K562 (cell line): ENCODE measurements around the gene RBMS3. TPM values are rescaled to one million over a fixed set of nuclear protein-coding genes. Genes with fewer than 3 reads are reported as not detected.

Source experiments
- ATAC-seq: fragments of 200-7000 bp; cut with Tn5 transposase; 3 replicates; pipeline ENCODE4 v1.9.1; 2020; ENCODE audit warnings: moderate library complexity
- BruUV-seq: library from RNA; stranded (reverse); fragments of 400-500 nt; replicated peaks from 2 replicates; lab custom pipeline; 2021; lab: Mats Ljungman, UMichigan
- CTCF ChIA-PET: fragments of 300-600 bp; formaldehyde crosslinking; extraction: SDS; loops from one replicate; lab custom pipeline; 2021; ENCODE audit warnings: low intra/inter-chr PET ratio; lab: Yijun Ruan, JAX
- POLR2A ChIA-PET: fragments of 300-600, 350-650 bp; sonication (Branson Sonifier 250); formaldehyde crosslinking; extraction: SDS; loops from one replicate; lab custom pipeline; 2021; ENCODE audit warnings: antibody characterized with exemption, inconsistent platforms; lab: Yijun Ruan, JAX
- DNase-seq, 4 experiments: peaks; one replicate each; pipeline versions ENCODE4 v3.0.0 to v3.0.0-alpha.2; 2011 to 2018; ENCODE audit warnings: low spot score in 3 of 4, mixed read lengths in 3 of 4; ENCODE audit errors: extremely low read depth in 1 of 4
- FAIRE-seq: peaks from 2 replicates; lab custom pipeline; 2011; peaks lifted over from hg19 to GRCh38; lab: Jason Lieb, UNC
- H2AFZ ChIP-seq: 2 replicates; pipeline ENCODE4 v1.6.0; 2011; ENCODE audit warnings: low read depth, low read length, control low read depth, inconsistent platforms
- H3K27ac ChIP-seq: fragments of 200-600 bp; 3 replicates; pipeline ENCODE4 v1.8.0; 2011; ENCODE audit warnings: low read depth, mild to moderate bottlenecking, control low read depth, inconsistent platforms, low read length, moderate library complexity, mixed read lengths; ENCODE audit errors: extremely low read depth
- H3K27me3 ChIP-seq, 2 experiments: fragments of 300-600 bp in 1 of 2; 2 replicates in 1 of 2; 3 replicates in 1 of 2; pipeline versions ENCODE4 v1.6.0 to v1.8.0; 2011; ENCODE audit warnings: inconsistent platforms in 2 of 2, low read length in 2 of 2, mild to moderate bottlenecking in 1 of 2, mixed read lengths in 1 of 2, moderate library complexity in 1 of 2; ENCODE audit not compliant: control insufficient read depth in 2 of 2, insufficient read depth in 2 of 2
- H3K36me3 ChIP-seq: fragments of 300-600 bp; 3 replicates; pipeline ENCODE4 v1.8.0; 2011; ENCODE audit warnings: mild to moderate bottlenecking, low read length, inconsistent platforms; ENCODE audit not compliant: control insufficient read depth, insufficient read depth
- H3K4me1 ChIP-seq, 2 experiments: fragments of 200-600 bp in 1 of 2; replicated peaks in 1 of 2; 2 replicates in 1 of 2; 3 replicates in 1 of 2; pipeline versions ENCODE4 v1.5.1 to v1.8.0; 2011; ENCODE audit warnings: inconsistent platforms in 2 of 2, low read length in 2 of 2, mild to moderate bottlenecking in 1 of 2, mixed read lengths in 1 of 2, moderate library complexity in 1 of 2; ENCODE audit not compliant: control insufficient read depth in 2 of 2, insufficient read depth in 2 of 2
- H3K4me2 ChIP-seq: 2 replicates; pipeline ENCODE4 v1.6.1; 2011; ENCODE audit warnings: low read length, control low read depth, inconsistent platforms, mixed read lengths; ENCODE audit not compliant: insufficient read depth
- H3K4me3 ChIP-seq: fragments of 200-600 bp; sonication (generic), shearing (Covaris generic); 2 replicates; pipeline ENCODE4 v1.5.1; 2016; ENCODE audit warnings: control low read depth, inconsistent platforms
- H3K79me2 ChIP-seq: fragments of 200-600 bp; 3 replicates; pipeline ENCODE4 v1.8.0; 2011; ENCODE audit warnings: low read length, inconsistent platforms; ENCODE audit not compliant: control insufficient read depth, insufficient read depth
- H3K9ac ChIP-seq, 2 experiments: 2 replicates each; pipeline versions ENCODE4 v1.6.0 to v1.6.1; 2011; ENCODE audit warnings: low read depth in 2 of 2, low read length in 2 of 2, control low read depth in 1 of 2, inconsistent platforms in 1 of 2, mild to moderate bottlenecking in 1 of 2, mixed read lengths in 1 of 2; ENCODE audit not compliant: insufficient read depth in 1 of 2
- H3K9me1 ChIP-seq: one replicate; pipeline ENCODE4 v1.6.0; 2011; ENCODE audit warnings: inconsistent platforms, mild to moderate bottlenecking, low read length, moderate library complexity; ENCODE audit not compliant: control insufficient read depth, insufficient read depth
- H3K9me3 ChIP-seq: replicated peaks from 2 replicates; pipeline ENCODE4 v1.5.1; 2011; ENCODE audit warnings: low read depth, low read length, inconsistent platforms; ENCODE audit not compliant: control insufficient read depth, insufficient read depth
- H4K20me1 ChIP-seq: replicated peaks from 2 replicates; pipeline ENCODE4 v1.6.1; 2011; ENCODE audit warnings: low read length, inconsistent platforms, mixed read lengths; ENCODE audit not compliant: control insufficient read depth, insufficient read depth
- ATF3 ChIP-seq, 2 experiments: fragments of 450-650 bp in 1 of 2; sonication (generic) in 1 of 2; formaldehyde crosslinking in 1 of 2; IDR thresholded peaks in 1 of 2; conservative IDR thresholded peaks in 1 of 2; 2 replicates each; pipeline versions ENCODE4 v1.6.1 to v1.8.1; 2016 to 2023; ENCODE audit warnings: mild to moderate bottlenecking in 2 of 2, moderate library complexity in 2 of 2, inconsistent platforms in 1 of 2, missing genetic modification reagents in 1 of 2
- ATF6 ChIP-seq: sonication (generic); formaldehyde crosslinking; IDR thresholded peaks from 2 replicates; pipeline ENCODE4 v1.4.0; 2020; ENCODE audit warnings: mild to moderate bottlenecking, missing genetic modification reagents
- CC2D1A ChIP-seq: fragments of 450-650 bp; IDR thresholded peaks from 2 replicates; pipeline ENCODE4 v1.6.1; 2017; ENCODE audit warnings: mild to moderate bottlenecking
- EP400 ChIP-seq: fragments of 450-650 bp; IDR thresholded peaks from 2 replicates; pipeline ENCODE4 v1.6.1; 2017; ENCODE audit warnings: antibody characterized with exemption, mild to moderate bottlenecking, moderate library complexity
- FOXJ3 ChIP-seq: sonication (generic); formaldehyde crosslinking; IDR thresholded peaks from 2 replicates; pipeline ENCODE4 v1.4.0; 2020; ENCODE audit warnings: mild to moderate bottlenecking, missing genetic modification reagents
- IRF2 ChIP-seq: sonication (generic); formaldehyde crosslinking; IDR thresholded peaks from 2 replicates; pipeline ENCODE4 v1.8.1; 2022; ENCODE audit warnings: mild to moderate bottlenecking, missing genetic modification reagents
- MXI1 ChIP-seq: IDR thresholded peaks from 2 replicates; pipeline ENCODE4 v1.6.1; 2011; ENCODE audit warnings: low read depth, mild to moderate bottlenecking, improper control_type of control experiment, low read length
- MYC ChIP-seq, 2 experiments: fragments of 250-450 bp in 1 of 2; sonication (Bioruptor Pico) in 1 of 2; IDR thresholded peaks; 2 replicates each; pipeline versions ENCODE4 v1.5.1 to v1.6.1; 2012 to 2021; ENCODE audit warnings: low read depth in 2 of 2, borderline replicate concordance in 1 of 2, improper control_type of control experiment in 1 of 2, low read length in 1 of 2, mild to moderate bottlenecking in 1 of 2, moderate library complexity in 1 of 2
- SREBF2 ChIP-seq: sonication (generic); formaldehyde crosslinking; IDR thresholded peaks from 2 replicates; pipeline ENCODE4 v1.4.0; 2020; ENCODE audit warnings: mild to moderate bottlenecking, missing genetic modification reagents
- ZBTB7A ChIP-seq: IDR thresholded peaks from 2 replicates; pipeline ENCODE4 v1.6.1; 2011; ENCODE audit warnings: low read depth, mild to moderate bottlenecking, low read length, moderate library complexity, borderline replicate concordance; ENCODE audit not compliant: control insufficient read depth
- ZFP36 ChIP-seq: fragments of 150-350 bp; IDR thresholded peaks from 2 replicates; pipeline ENCODE4 v1.6.1; 2018; ENCODE audit warnings: low read length, low read depth; ENCODE audit not compliant: partially characterized antibody
- ZNF140 ChIP-seq: fragments of 250-450 bp; sonication (Bioruptor Pico); IDR thresholded peaks from 2 replicates; pipeline ENCODE4 v1.8.0; 2021; ENCODE audit warnings: moderate library complexity, mild to moderate bottlenecking, inconsistent platforms
- ZNF274 ChIP-seq: IDR thresholded peaks from 2 replicates; pipeline ENCODE4 v1.6.1; 2011; ENCODE audit warnings: low read depth, mild to moderate bottlenecking, low read length, moderate library complexity, borderline replicate concordance
- ZNF395 ChIP-seq: fragments of 200-800 bp; sonication (Bioruptor generic); IDR thresholded peaks from 2 replicates; pipeline ENCODE4 v1.6.1; 2017; ENCODE audit warnings: missing genetic modification characterization, missing compliant biosample characterization
- ZNF699 ChIP-seq: fragments of 250-450 bp; sonication (Bioruptor Pico); IDR thresholded peaks from 2 replicates; pipeline ENCODE4 v1.8.0; 2021; ENCODE audit warnings: mild to moderate bottlenecking, moderate library complexity; ENCODE audit not compliant: insufficient replicate concordance
- ZNF75A ChIP-seq: fragments of 450-650 bp; formaldehyde crosslinking; IDR thresholded peaks from 2 replicates; pipeline ENCODE4 v1.4.0; 2020; ENCODE audit warnings: mild to moderate bottlenecking
- WGBS: fragments of 100-300 bp; shearing (Covaris generic); methylation state at CpG from one replicate; pipeline ENCODE4 v1.1.6; 2016; ENCODE audit warnings: low coverage, mixed read lengths; ENCODE audit not compliant: insufficient coverage; ENCODE audit errors: missing lambda C conversion rate; 5-methylcytosine and 5-hydroxymethylcytosine counted together
- in situ Hi-C: fragments of 300-500 bp; cut with MboI; formaldehyde crosslinking; loops from 4 replicates; pipeline ENCODE4 v1.15.0; 2018; ENCODE audit warnings: inconsistent platforms, mixed read lengths
- intact Hi-C: fragments of 100-400 bp; cut with micrococcal nuclease; formaldehyde crosslinking; loops from 2 replicates; pipeline ENCODE4 v1.14.2; 2022
- polyA plus RNA-seq, 8 experiments: library from polyadenylated mRNA; depleted of rRNA in 4 of 8; stranded (reverse) in 5 of 8; unstranded in 3 of 8; fragments of >200 nt; fragmentation: Nextera tagmentation in 2 of 8; fragmentation: Illumina TruSeq in 1 of 8; extraction: Ambion mirVana in 2 of 8; extraction: Trizol in 1 of 8; gene quantifications; 2 replicates each; pipeline versions ENCODE4 v1.2.1 to v1.2.3, GENCODE V29; 2011 to 2014; ENCODE audit warnings: inconsistent platforms in 1 of 8, missing spikeins in 1 of 8
- total RNA-seq, 7 experiments: library from RNA; depleted of rRNA in 6 of 7; stranded (reverse); fragments of >200 nt in 6 of 7; fragmentation: Illumina TruSeq in 2 of 7; extraction: Trizol in 2 of 7; gene quantifications; 2 replicates each; pipeline versions ENCODE4 v1.2.1 to v1.2.3, GENCODE V29; 2011 to 2021; ENCODE audit warnings: low replicate concordance in 1 of 7

Gene RBMS3
- total and polyA plus RNA-seq, 9 of the 15 experiments (the other 6 are each of a cell fraction or from before 2014, with no cell fraction given), result 0.20 TPM; not detected in 8

DNA sequence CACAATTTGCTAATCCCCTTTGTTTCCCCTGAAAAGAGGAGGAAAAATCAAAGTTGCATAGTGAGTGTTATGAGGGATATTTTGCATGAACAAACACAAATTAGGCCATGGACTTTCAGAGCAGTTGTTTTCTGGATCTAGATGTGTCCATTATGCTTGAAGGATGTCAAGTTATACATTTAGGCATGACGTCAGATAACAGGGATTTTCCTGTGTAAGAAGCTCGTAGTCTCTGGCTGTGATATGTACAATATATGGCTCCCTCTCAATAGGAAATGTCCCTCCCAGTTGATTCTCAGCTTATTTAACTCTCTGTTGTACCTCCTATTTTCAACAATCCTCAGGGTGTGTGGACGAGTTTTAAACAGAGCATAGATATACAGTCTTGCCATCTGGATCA, 171.0 kb downstream of the RBMS3 start (continued):
- TF ChIP-seq ZNF395 (CRISPR knock-in tag) (no peak), ATF3 (IDR thresholded peaks at IDR 0.05) (no peak), ATF3 (CRISPR knock-in tag; conservative IDR thresholded peaks at IDR 0.05) (no peak), IRF2 (CRISPR knock-in tag) (no peak), CC2D1A (no peak), ZNF75A (no peak), FOXJ3 (CRISPR knock-in tag) (no peak), ZNF140 (CRISPR knock-in tag) (no peak), ZNF274 (no peak), MXI1 (no peak)

GRCh38 chr3:29452934-29453283, 172.0 kb downstream of the RBMS3 start:
- H2AFZ ChIP-seq, result no peak overlapping the region
- no peak for TF ChIP-seq EP400
- TF ChIP-seq ZBTB7A, result no peak
- no peak for TF ChIP-seq MYC (IDR thresholded peaks at IDR 0.05; ENCODE audit: low read depth, low read length)
- no peak for TF ChIP-seq MYC (CRISPR knock-in tag; IDR thresholded peaks at IDR 0.05; ENCODE audit: borderline replicate concordance, low read depth)
- no peak for TF ChIP-seq SREBF2
- no peak for TF ChIP-seq ZFP36
- TF ChIP-seq ATF6 (CRISPR knock-in tag), result no peak
- TF ChIP-seq ZNF699 (CRISPR knock-in tag), result no peak

More at GRCh38 chr3:29452934-29453283, 172.0 kb downstream of the RBMS3 start:
- Histone ChIP-seq H3K4me3 (no peak overlapping the region), H3K27me3 (no peaks in the 10 kb centered on the region), H3K4me1 (no peaks in the 10 kb centered on the region), H3K9me1 (no peaks in the 10 kb centered on the region), H3K9me3 (no peaks in the 10 kb centered on the region; the same call in 1 of the 2 replicates), H3K9ac (no peak overlapping the region), H4K20me1 (no peaks in the 10 kb centered on the region), H3K4me2 (no peak overlapping the region), H3K27ac (no peak overlapping the region), H3K79me2 (no peaks in the 10 kb centered on the region), H3K36me3 (no peaks in the 10 kb centered on the region)
- intact Hi-C loops, result no loop called here
- FAIRE-seq, result no peak
- ChIA-PET POLR2A (no interaction called here), CTCF (no interaction called here)
- 0% methylated on average over 2 of the region's 2 CpGs for WGBS
- BruUV-seq, result no TSS peak
- ATAC-seq, result no peak
- in situ Hi-C loops, result no loop called here
- no peak for DNase-seq
